Measurements from ENCODE around the gene CRYBB1. TPM values are rescaled to one million over a fixed set of nuclear protein-coding genes. Genes with fewer than 3 reads are reported as not detected.

Gene CRYBB1
- total and polyA plus RNA-seq, 2 donors (not counting 1 experiment from before 2014, with no cell fraction given), result 0.18 TPM; not detected in 1

DNA sequence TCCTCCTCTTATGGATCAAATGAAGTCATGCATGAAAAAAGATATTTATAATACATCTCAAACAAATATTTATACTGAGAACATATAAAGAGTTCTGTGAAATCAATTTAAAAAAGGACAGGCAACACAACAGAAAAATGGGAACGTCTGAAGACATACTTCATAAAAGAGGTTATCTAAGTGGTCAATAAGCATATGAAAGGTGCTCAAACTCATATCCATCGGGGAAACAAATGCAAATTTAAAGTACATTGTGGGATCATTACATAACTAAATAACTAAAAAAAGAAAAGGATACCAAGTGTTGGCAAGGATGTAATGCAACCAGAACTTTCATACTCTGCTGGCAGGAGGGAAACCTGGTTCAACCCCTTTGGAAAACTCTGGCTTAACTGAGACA is 50.2 kb downstream of the CRYBB1 start:
- WGBS (ENCODE audit: insufficient coverage), result no CpG with 5 or more reads among the region's 2 CpGs
- peaks cover 0 to 8% of the 10 kb centered on the region in 2 donors for H3K4me1 ChIP-seq (ENCODE audit: control insufficient read depth in 2 of 2, insufficient read depth in 2 of 2, low read length in 2 of 2)
- H3K9me3 ChIP-seq (ENCODE audit: control extremely low read depth in 1 of 3, control insufficient read depth in 2 of 3, insufficient read depth in 1 of 3, low read length in 2 of 3), result no peaks in the 10 kb centered on the region
- Mint-ChIP-seq H3K9me3 (ENCODE audit: insufficient read depth) (no peaks in the 10 kb centered on the region), H3K27me3 (no peaks in the 10 kb centered on the region), H3K27ac (no peak overlapping the region), H3K4me3 (no peak overlapping the region), H3K4me1 (peaks cover 28% of the 10 kb centered on the region)
- no peak overlapping the region for H3K27ac ChIP-seq (ENCODE audit: low read length in 2 of 2)
- no peak overlapping the region for H2AFZ ChIP-seq (ENCODE audit: insufficient read depth, low read depth, low read length, poor library complexity, severe bottlenecking)
- CTCF ChIA-PET, result no interaction called here
- ATAC-seq (ENCODE audit: low read depth) (no peak), DNase-seq (no peak)
- H3K9ac ChIP-seq (ENCODE audit: low read length), result no peak overlapping the region
- no peaks in the 10 kb centered on the region for H3K27me3 ChIP-seq (replicated peaks in 1 of 4; ENCODE audit: control extremely low read depth in 1 of 4, control insufficient read depth in 3 of 4, insufficient read depth in 4 of 4, low read length in 3 of 4)
- TF ChIP-seq, protein P1, sequence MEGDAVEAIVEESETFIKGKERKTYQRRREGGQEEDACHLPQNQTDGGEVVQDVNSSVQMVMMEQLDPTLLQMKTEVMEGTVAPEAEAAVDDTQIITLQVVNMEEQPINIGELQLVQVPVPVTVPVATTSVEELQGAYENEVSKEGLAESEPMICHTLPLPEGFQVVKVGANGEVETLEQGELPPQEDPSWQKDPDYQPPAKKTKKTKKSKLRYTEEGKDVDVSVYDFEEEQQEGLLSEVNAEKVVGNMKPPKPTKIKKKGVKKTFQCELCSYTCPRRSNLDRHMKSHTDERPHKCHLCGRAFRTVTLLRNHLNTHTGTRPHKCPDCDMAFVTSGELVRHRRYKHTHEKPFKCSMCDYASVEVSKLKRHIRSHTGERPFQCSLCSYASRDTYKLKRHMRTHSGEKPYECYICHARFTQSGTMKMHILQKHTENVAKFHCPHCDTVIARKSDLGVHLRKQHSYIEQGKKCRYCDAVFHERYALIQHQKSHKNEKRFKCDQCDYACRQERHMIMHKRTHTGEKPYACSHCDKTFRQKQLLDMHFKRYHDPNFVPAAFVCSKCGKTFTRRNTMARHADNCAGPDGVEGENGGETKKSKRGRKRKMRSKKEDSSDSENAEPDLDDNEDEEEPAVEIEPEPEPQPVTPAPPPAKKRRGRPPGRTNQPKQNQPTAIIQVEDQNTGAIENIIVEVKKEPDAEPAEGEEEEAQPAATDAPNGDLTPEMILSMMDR (IDR thresholded peaks at IDR 0.05), result no peak
- no peak for TF ChIP-seq EZH2 (IDR thresholded peaks at IDR 0.05; ENCODE audit: borderline replicate concordance, insufficient read depth, low read depth, low read length, poor library complexity, severe bottlenecking)
- intact Hi-C loops (cut with micrococcal nuclease), result no loop called here
- peaks cover 92% of the 10 kb centered on the region for H3K79me2 ChIP-seq (ENCODE audit: control insufficient read depth, insufficient read depth, low read length)
- no peak overlapping the region for H3K4me2 ChIP-seq (replicated peaks; ENCODE audit: low read depth, low read length, poor library complexity, severe bottlenecking)
- H3K4me3 ChIP-seq (ENCODE audit: control extremely low read depth in 1 of 5, extremely low read depth in 1 of 5, insufficient read depth in 1 of 5, low read depth in 2 of 5, low read length in 4 of 5), result no peak overlapping the region
- H3K36me3 ChIP-seq (replicated peaks in 1 of 2; ENCODE audit: control extremely low read depth in 1 of 2, control insufficient read depth in 1 of 2, extremely low read depth in 1 of 2, insufficient read depth in 2 of 2, low read length in 1 of 2), result peaks cover 0 to 17% of the 10 kb centered on the region in 2 experiments
- peaks cover 11% of the 10 kb centered on the region for H4K20me1 ChIP-seq (ENCODE audit: control insufficient read depth, insufficient read depth, low read length, poor library complexity, severe bottlenecking)
- POLR2A ChIA-PET, result no interaction called here

GRCh38 chr22:26566994-26567393 is 50.8 kb downstream of the CRYBB1 start:
- H3K9ac ChIP-seq (ENCODE audit: low read length), result no peak overlapping the region
- peaks cover 0 to 17% of the 10 kb centered on the region in 2 experiments for H3K36me3 ChIP-seq (replicated peaks in 1 of 2; ENCODE audit: control extremely low read depth in 1 of 2, control insufficient read depth in 1 of 2, extremely low read depth in 1 of 2, insufficient read depth in 2 of 2, low read length in 1 of 2)
- H3K4me3 ChIP-seq (ENCODE audit: control extremely low read depth in 1 of 5, extremely low read depth in 1 of 5, insufficient read depth in 1 of 5, low read depth in 2 of 5, low read length in 4 of 5), result no peak overlapping the region
- no peak overlapping the region for H2AFZ ChIP-seq (ENCODE audit: insufficient read depth, low read depth, low read length, poor library complexity, severe bottlenecking)
- Mint-ChIP-seq H3K4me3 (no peak overlapping the region), H3K27me3 (no peaks in the 10 kb centered on the region), H3K27ac (no peak overlapping the region), H3K9me3 (ENCODE audit: insufficient read depth) (no peaks in the 10 kb centered on the region), H3K4me1 (peaks cover 25% of the 10 kb centered on the region)
- intact Hi-C loops (cut with micrococcal nuclease), result no loop called here
- ATAC-seq (ENCODE audit: low read depth), result no peak
- no peak overlapping the region for H3K4me2 ChIP-seq (replicated peaks; ENCODE audit: low read depth, low read length, poor library complexity, severe bottlenecking)
- no peak for DNase-seq
- TF ChIP-seq, protein P1 (IDR thresholded peaks at IDR 0.05), result no peak
- no peak for TF ChIP-seq EZH2 (IDR thresholded peaks at IDR 0.05; ENCODE audit: borderline replicate concordance, insufficient read depth, low read depth, low read length, poor library complexity, severe bottlenecking)
- H3K9me3 ChIP-seq (ENCODE audit: control extremely low read depth in 1 of 3, control insufficient read depth in 2 of 3, insufficient read depth in 1 of 3, low read length in 2 of 3), result no peaks in the 10 kb centered on the region
- ChIA-PET POLR2A (no interaction called here), CTCF (no interaction called here)
- peaks cover 91% of the 10 kb centered on the region for H3K79me2 ChIP-seq (ENCODE audit: control insufficient read depth, insufficient read depth, low read length)
- peaks cover 0 to 3% of the 10 kb centered on the region in 2 donors for H3K4me1 ChIP-seq (ENCODE audit: control insufficient read depth in 2 of 2, insufficient read depth in 2 of 2, low read length in 2 of 2)
- H3K27ac ChIP-seq (ENCODE audit: low read length in 2 of 2), result no peak overlapping the region
- no CpG with 5 or more reads among the region's 3 CpGs for WGBS (ENCODE audit: insufficient coverage)
- no peaks in the 10 kb centered on the region for H3K27me3 ChIP-seq (replicated peaks in 1 of 4; ENCODE audit: control extremely low read depth in 1 of 4, control insufficient read depth in 3 of 4, insufficient read depth in 4 of 4, low read length in 3 of 4)
- H4K20me1 ChIP-seq (ENCODE audit: control insufficient read depth, insufficient read depth, low read length, poor library complexity, severe bottlenecking), result peaks cover 11% of the 10 kb centered on the region
